ENCODE results near the gene ZNF407.

- TF ChIP-seq CTCF (IDR thresholded peaks at IDR 0.05) (no peak), EZH2 (IDR thresholded peaks at IDR 0.05) (no peak), EZH2phosphoT487 (IDR thresholded peaks at IDR 0.05) (no peak)
Observed at GRCh38 chr18:75000920-75001319, 403.2 kb downstream of the ZNF407 start.

Measured in neural progenitor cell (in vitro differentiated cells).